HepG2 (cell line): ENCODE measurements around the gene ABCA2. TPM values are rescaled to one million over a fixed set of nuclear protein-coding genes. Genes with fewer than 3 reads are reported as not detected.
A peak's percentile ranks its signal among the peaks of the same experiment; 100 is the strongest.

Experiments used
- ATAC-seq: fragments of 200-7000 bp; cut with Tn5 transposase; 3 replicates; pipeline ENCODE4 v1.9.1; 2020; ENCODE audit warnings: mild to moderate bottlenecking, moderate library complexity
- BruUV-seq: library from RNA; stranded (reverse); fragments of 400-500 nt; replicated peaks from 2 replicates; lab custom pipeline; 2021; lab: Mats Ljungman, UMichigan
- CTCF ChIA-PET: fragments of 300-600 bp; formaldehyde crosslinking; extraction: SDS; loops from one replicate; lab custom pipeline; 2021; ENCODE audit warnings: low total read pairs, inconsistent platforms, low intra/inter-chr PET ratio; lab: Yijun Ruan, JAX
- POLR2A ChIA-PET: fragments of 350-600 bp; sonication (Branson Sonifier 250); formaldehyde crosslinking; loops from one replicate; lab custom pipeline; 2020; ENCODE audit warnings: antibody characterized with exemption, inconsistent platforms; lab: Yijun Ruan, JAX
- DNase-seq: peaks from one replicate; pipeline ENCODE4 v3.0.0-alpha.2; 2015; ENCODE audit warnings: low spot score
- FAIRE-seq: peaks from 3 replicates; lab custom pipeline; 2011; peaks lifted over from hg19 to GRCh38; lab: Jason Lieb, UNC
- H2AFZ ChIP-seq: one replicate; pipeline ENCODE4 v1.6.1; 2011; ENCODE audit warnings: low read length, inconsistent platforms
- H3K27ac ChIP-seq: fragments of 300-600 bp; 3 replicates; pipeline ENCODE4 v1.8.0; 2011; ENCODE audit warnings: mixed run types, mild to moderate bottlenecking, mixed read lengths, low read length, inconsistent platforms; ENCODE audit not compliant: insufficient read depth; ENCODE audit errors: extremely low read length
- H3K27me3 ChIP-seq, 2 experiments: fragments of 200-600 bp in 1 of 2; 2 replicates in 1 of 2; 3 replicates in 1 of 2; pipeline versions ENCODE4 v1.6.0 to v1.8.0; 2011; ENCODE audit warnings: low read length in 2 of 2, mild to moderate bottlenecking in 2 of 2, moderate library complexity in 2 of 2, inconsistent platforms in 1 of 2; ENCODE audit not compliant: insufficient read depth in 2 of 2, control insufficient read depth in 1 of 2
- H3K36me3 ChIP-seq, 2 experiments: fragments of 200-600 bp in 1 of 2; replicated peaks in 1 of 2; 2 replicates in 1 of 2; 3 replicates in 1 of 2; pipeline versions ENCODE4 v1.5.1 to v1.8.0; 2011; ENCODE audit warnings: low read length in 2 of 2, inconsistent platforms in 1 of 2; ENCODE audit not compliant: insufficient read depth in 2 of 2, control insufficient read depth in 1 of 2
- H3K4me1 ChIP-seq: 2 replicates; pipeline ENCODE4 v1.5.1; 2012; ENCODE audit warnings: low read length, inconsistent platforms; ENCODE audit not compliant: insufficient read depth
- H3K4me2 ChIP-seq: 2 replicates; pipeline ENCODE4 v1.6.0; 2011; ENCODE audit warnings: low read depth, low read length, inconsistent platforms
- H3K4me3 ChIP-seq, 3 experiments: fragments of 200-600 bp in 1 of 3; sonication (generic), shearing (Covaris generic) in 1 of 3; replicated peaks in 1 of 3; 2 replicates each; pipeline ENCODE4 v1.5.1; 2011 to 2016; ENCODE audit warnings: low read length in 3 of 3, inconsistent platforms in 2 of 3, low read depth in 2 of 3, mild to moderate bottlenecking in 2 of 3, control low read depth in 1 of 3, mixed read lengths in 1 of 3; ENCODE audit not compliant: insufficient read depth in 1 of 3
- H3K79me2 ChIP-seq: one replicate; pipeline ENCODE4 v1.6.1; 2011; ENCODE audit warnings: low read length, inconsistent platforms; ENCODE audit not compliant: insufficient read depth
- H3K9ac ChIP-seq: 2 replicates; pipeline ENCODE4 v1.6.0; 2011; ENCODE audit warnings: mild to moderate bottlenecking, low read depth, low read length, inconsistent platforms; ENCODE audit not compliant: insufficient read depth
- H3K9me3 ChIP-seq: 2 replicates; pipeline ENCODE4 v1.5.1; 2012; ENCODE audit warnings: mild to moderate bottlenecking, low read length
- H4K20me1 ChIP-seq: 2 replicates; pipeline ENCODE4 v1.6.0; 2011; ENCODE audit warnings: inconsistent platforms, mild to moderate bottlenecking, low read length, moderate library complexity; ENCODE audit not compliant: insufficient read depth
- ATRX ChIP-seq: sonication (generic); formaldehyde crosslinking; IDR thresholded peaks from 2 replicates; pipeline ENCODE4 v1.4.0; 2020; ENCODE audit warnings: missing genetic modification reagents, borderline replicate concordance
- FOXM1 ChIP-seq: sonication (generic); formaldehyde crosslinking; IDR thresholded peaks from 2 replicates; pipeline ENCODE4 v1.5.0; 2020; ENCODE audit warnings: missing genetic modification reagents
- GATAD2A ChIP-seq: IDR thresholded peaks from 2 replicates; pipeline ENCODE4 v1.6.1; 2016
- ISX ChIP-seq: sonication (generic); formaldehyde crosslinking; conservative IDR thresholded peaks from 2 replicates; pipeline ENCODE4 v1.5.0; 2020; ENCODE audit warnings: missing genetic modification reagents
- MBNL3 ChIP-seq: fragments of 250-450 bp; sonication (Bioruptor Pico); conservative IDR thresholded peaks from 2 replicates; pipeline ENCODE4 v1.8.0; 2022; ENCODE audit warnings: mild to moderate bottlenecking, inconsistent platforms
- MYNN ChIP-seq: sonication (generic); formaldehyde crosslinking; IDR thresholded peaks from 2 replicates; pipeline ENCODE4 v1.4.0; 2020; ENCODE audit warnings: mild to moderate bottlenecking, low read depth, missing genetic modification reagents
- NR2F6 ChIP-seq, 2 experiments: IDR thresholded peaks; 2 replicates each; pipeline ENCODE4 v1.6.1; 2016; ENCODE audit warnings: antibody characterized with exemption in 1 of 2, mild to moderate bottlenecking in 1 of 2
- PAF1 ChIP-seq: IDR thresholded peaks from 2 replicates; pipeline ENCODE4 v1.6.1; 2016; ENCODE audit warnings: missing genetic modification reagents, missing compliant biosample characterization
- SPEN ChIP-seq: sonication (generic); formaldehyde crosslinking; IDR thresholded peaks from 2 replicates; pipeline ENCODE4 v1.5.1; 2020; ENCODE audit warnings: low read depth, mild to moderate bottlenecking, missing genetic modification reagents
- STAT5B ChIP-seq: sonication (generic); formaldehyde crosslinking; IDR thresholded peaks from 2 replicates; pipeline ENCODE4 v1.4.0; 2020; ENCODE audit warnings: missing genetic modification reagents
- ZNF12 ChIP-seq: sonication (generic); formaldehyde crosslinking; IDR thresholded peaks from 2 replicates; pipeline ENCODE4 v1.5.0; 2020; ENCODE audit warnings: missing genetic modification reagents
- ZNF234 ChIP-seq: sonication (generic); formaldehyde crosslinking; conservative IDR thresholded peaks from 2 replicates; pipeline ENCODE4 v1.5.1; 2020; ENCODE audit warnings: mild to moderate bottlenecking, missing genetic modification reagents
- ZNF326 ChIP-seq: sonication (generic); formaldehyde crosslinking; IDR thresholded peaks from 2 replicates; pipeline ENCODE4 v1.4.0; 2020; ENCODE audit warnings: missing genetic modification reagents, borderline replicate concordance
- ZNF550 ChIP-seq: sonication (generic); formaldehyde crosslinking; IDR thresholded peaks from 2 replicates; pipeline ENCODE4 v1.4.0; 2020; ENCODE audit warnings: mild to moderate bottlenecking, missing genetic modification reagents, borderline replicate concordance
- ZNF577 ChIP-seq: sonication (generic); formaldehyde crosslinking; IDR thresholded peaks from 2 replicates; pipeline ENCODE4 v1.4.0; 2020; ENCODE audit warnings: mild to moderate bottlenecking, low read depth, missing genetic modification reagents, borderline replicate concordance
- ZNF678 ChIP-seq: sonication (generic); formaldehyde crosslinking; IDR thresholded peaks from 2 replicates; pipeline ENCODE4 v1.4.0; 2020; ENCODE audit warnings: mild to moderate bottlenecking, missing genetic modification reagents
- ZNF724P ChIP-seq: sonication (generic); formaldehyde crosslinking; IDR thresholded peaks from 2 replicates; pipeline ENCODE4 v1.8.0; 2022; ENCODE audit warnings: missing genetic modification reagents, borderline replicate concordance
- ZNF766 ChIP-seq: sonication (generic); formaldehyde crosslinking; IDR thresholded peaks from 2 replicates; pipeline ENCODE4 v1.5.0; 2020; ENCODE audit warnings: missing genetic modification reagents, borderline replicate concordance
- WGBS: methylation state at CpG from one replicate; pipeline ENCODE4 v1.1.6; 2017; ENCODE audit warnings: low lambda C conversion rate; 5-methylcytosine and 5-hydroxymethylcytosine counted together
- in situ Hi-C: cut with HindIII; loops from 2 replicates; pipeline ENCODE4 v1.10.0; 2017; ENCODE audit warnings: low pct_unique_long_range_greater_than_20kb; ENCODE audit not compliant: extremely low pct_ligation_motif_present
- intact Hi-C: fragments of 100-400 bp; cut with micrococcal nuclease; formaldehyde crosslinking; loops from one replicate; pipeline ENCODE4 v1.10.0; 2022; ENCODE audit not compliant: unreplicated experiment
- polyA plus RNA-seq, 8 experiments: library from polyadenylated mRNA; depleted of rRNA in 3 of 8; stranded (reverse) in 7 of 8; unstranded in 1 of 8; fragments of >200 nt; fragmentation: Illumina TruSeq in 4 of 8; extraction: Trizol in 4 of 8; gene quantifications; 2 replicates each; pipeline versions ENCODE4 v1.2.1 to v1.2.3, GENCODE V29; 2011 to 2016; ENCODE audit warnings: low read depth in 4 of 8, missing spikeins in 1 of 8, mixed read lengths in 1 of 8; ENCODE audit not compliant: insufficient read depth in 1 of 8
- total RNA-seq, 5 experiments: library from RNA; depleted of rRNA; stranded (reverse); fragments of >200 nt; fragmentation: Illumina TruSeq; extraction: Trizol; gene quantifications; 2 replicates each; pipeline ENCODE4 v1.2.3, GENCODE V29; 2016; ENCODE audit warnings: low read depth in 1 of 5
- TF ChIP-seq, protein P1 (sequence below): sonication (generic); formaldehyde crosslinking; IDR thresholded peaks from 2 replicates; pipeline ENCODE4 v1.4.0; 2020; ENCODE audit warnings: missing genetic modification reagents
- TF ChIP-seq, protein P2 (sequence below): IDR thresholded peaks from 2 replicates; pipeline ENCODE4 v1.6.1; 2016; ENCODE audit warnings: low read depth, control low read depth
- TF ChIP-seq, protein P3 (sequence below): sonication (generic); formaldehyde crosslinking; IDR thresholded peaks from 2 replicates; pipeline ENCODE4 v1.4.0; 2020; ENCODE audit warnings: mild to moderate bottlenecking, low read depth, missing genetic modification reagents

The ABCA2 gene
- total and polyA plus RNA-seq, 2 of the 13 experiments (the other 11 are each of a cell fraction or from before 2014, with no cell fraction given): 2.9 to 19.2 TPM

DNA sequence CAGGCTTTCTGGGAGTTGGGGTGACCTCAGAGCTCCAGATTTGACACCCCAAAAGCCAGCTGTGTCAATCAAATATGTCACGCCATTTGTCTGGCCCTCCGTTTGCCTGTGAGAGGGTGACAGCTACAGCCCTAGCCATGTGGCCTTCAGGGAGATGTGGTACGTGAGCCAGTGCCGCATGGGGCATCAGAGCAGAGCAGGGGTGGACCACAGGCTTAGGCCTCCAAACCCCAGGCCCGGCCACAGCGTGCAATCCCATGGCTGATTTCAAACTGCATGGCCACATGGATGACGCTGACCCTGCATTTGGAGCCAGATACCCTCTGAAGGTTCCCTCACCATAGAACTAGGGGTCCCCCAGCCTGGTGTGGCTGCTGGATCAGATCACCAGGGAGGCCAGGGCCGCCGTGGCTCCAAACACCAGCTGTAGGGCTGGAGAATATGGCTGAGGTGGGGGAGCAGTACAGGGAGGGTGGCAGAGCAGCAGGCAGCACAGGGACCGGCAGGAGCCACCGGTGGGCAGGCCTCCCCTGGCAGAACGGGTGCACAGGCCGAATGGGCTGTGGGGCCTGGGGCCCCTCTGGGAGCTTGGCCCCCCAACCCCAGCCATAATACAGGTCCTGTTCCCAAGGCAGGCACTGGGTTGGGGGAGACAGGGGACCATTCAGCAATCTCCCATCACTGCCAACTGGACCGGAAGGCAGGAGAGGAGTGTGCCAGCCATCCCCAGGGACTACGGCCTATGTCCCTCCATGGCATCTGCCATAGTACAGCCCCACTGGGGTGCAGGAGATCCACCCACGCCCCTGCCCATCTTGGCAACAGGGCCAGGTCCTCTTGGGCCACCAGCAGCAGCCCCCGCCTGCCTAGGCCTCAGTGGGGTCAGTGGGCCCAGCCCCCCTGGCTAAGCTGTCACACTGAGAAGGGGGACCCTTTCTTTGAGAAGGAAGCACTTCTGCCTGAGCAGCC, 40.8 kb upstream of the ABCA2 start:
- ATAC-seq (peak; percentile 8; the same call in 2 of the 3 replicates), FAIRE-seq (no peak), DNase-seq (no peak)
- Histone ChIP-seq H4K20me1 (peaks cover 7% of the 10 kb centered on the region; the same call in 1 of the 2 replicates), H2AFZ (no peak overlapping the region), H3K9me3 (no peaks in the 10 kb centered on the region), H3K9ac (peak overlapping the region; percentile 67), H3K79me2 (peaks cover 13% of the 10 kb centered on the region), H3K36me3 (peaks cover 3 to 16% of the 10 kb centered on the region in 2 experiments; a peak in 2 of 5 replicates), H3K4me2 (peak overlapping the region; percentile 96), H3K27ac (peak overlapping the region; percentile 26), H3K4me1 (peaks cover 42% of the 10 kb centered on the region), H3K4me3 (peak overlapping the region; percentile 58 to 88 (median 74)), H3K27me3 (no peaks in the 10 kb centered on the region; a peak in 1 of 5 replicates)
- BruUV-seq: no TSS peak
- WGBS: 7% methylated on average over 7 of the region's 17 CpGs
- in situ Hi-C loops (no loop called here), intact Hi-C loops (no loop called here)
- CTCF ChIA-PET: interaction anchor here (1.5 to 2.2 kb wide), 3 partner anchors 18 to 22 kb away, joined by 5 to 25 read pairs (median 12); partner anchors contain the start of genes MAN1B1 and NPDC1
- POLR2A ChIA-PET: interaction anchor here (1.0 to 6.0 kb wide), 12 partner anchors 8 to 132 kb away, joined by 3 to 105 read pairs (median 5); partner anchors contain the start of genes ENTPD2, MAN1B1, NPDC1 and TPRN
- no peak for TF ChIP-seq ATRX (CRISPR knock-in tag)
- TF ChIP-seq, protein P1, sequence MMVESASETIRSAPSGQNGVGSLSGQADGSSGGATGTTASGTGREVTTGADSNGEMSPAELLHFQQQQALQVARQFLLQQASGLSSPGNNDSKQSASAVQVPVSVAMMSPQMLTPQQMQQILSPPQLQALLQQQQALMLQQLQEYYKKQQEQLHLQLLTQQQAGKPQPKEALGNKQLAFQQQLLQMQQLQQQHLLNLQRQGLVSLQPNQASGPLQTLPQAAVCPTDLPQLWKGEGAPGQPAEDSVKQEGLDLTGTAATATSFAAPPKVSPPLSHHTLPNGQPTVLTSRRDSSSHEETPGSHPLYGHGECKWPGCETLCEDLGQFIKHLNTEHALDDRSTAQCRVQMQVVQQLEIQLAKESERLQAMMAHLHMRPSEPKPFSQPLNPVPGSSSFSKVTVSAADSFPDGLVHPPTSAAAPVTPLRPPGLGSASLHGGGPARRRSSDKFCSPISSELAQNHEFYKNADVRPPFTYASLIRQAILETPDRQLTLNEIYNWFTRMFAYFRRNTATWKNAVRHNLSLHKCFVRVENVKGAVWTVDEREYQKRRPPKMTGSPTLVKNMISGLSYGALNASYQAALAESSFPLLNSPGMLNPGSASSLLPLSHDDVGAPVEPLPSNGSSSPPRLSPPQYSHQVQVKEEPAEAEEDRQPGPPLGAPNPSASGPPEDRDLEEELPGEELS (CRISPR knock-in tag): no peak
- TF ChIP-seq ZNF234: no peak
- no peak for TF ChIP-seq ZNF12 (CRISPR knock-in tag)
- TF ChIP-seq ZNF766 (CRISPR knock-in tag): no peak
- TF ChIP-seq ZNF550 (CRISPR knock-in tag): no peak
- TF ChIP-seq MYNN (CRISPR knock-in tag): no peak
- no peak for TF ChIP-seq FOXM1 (CRISPR knock-in tag)
- no peak for TF ChIP-seq STAT5B (CRISPR knock-in tag)
- TF ChIP-seq ZNF724P (CRISPR knock-in tag): no peak
- TF ChIP-seq, protein P2, sequence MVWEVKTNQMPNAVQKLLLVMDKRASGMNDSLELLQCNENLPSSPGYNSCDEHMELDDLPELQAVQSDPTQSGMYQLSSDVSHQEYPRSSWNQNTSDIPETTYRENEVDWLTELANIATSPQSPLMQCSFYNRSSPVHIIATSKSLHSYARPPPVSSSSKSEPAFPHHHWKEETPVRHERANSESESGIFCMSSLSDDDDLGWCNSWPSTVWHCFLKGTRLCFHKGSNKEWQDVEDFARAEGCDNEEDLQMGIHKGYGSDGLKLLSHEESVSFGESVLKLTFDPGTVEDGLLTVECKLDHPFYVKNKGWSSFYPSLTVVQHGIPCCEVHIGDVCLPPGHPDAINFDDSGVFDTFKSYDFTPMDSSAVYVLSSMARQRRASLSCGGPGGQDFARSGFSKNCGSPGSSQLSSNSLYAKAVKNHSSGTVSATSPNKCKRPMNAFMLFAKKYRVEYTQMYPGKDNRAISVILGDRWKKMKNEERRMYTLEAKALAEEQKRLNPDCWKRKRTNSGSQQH (CRISPR knock-in tag): no peak
- peak; percentile 11; the same call in 1 of the 2 replicates for TF ChIP-seq SPEN (CRISPR knock-in tag)
- TF ChIP-seq GATAD2A (CRISPR knock-in tag): no peak
- no peak for TF ChIP-seq PAF1
- TF ChIP-seq ZNF577: no peak
- TF ChIP-seq, protein P3, sequence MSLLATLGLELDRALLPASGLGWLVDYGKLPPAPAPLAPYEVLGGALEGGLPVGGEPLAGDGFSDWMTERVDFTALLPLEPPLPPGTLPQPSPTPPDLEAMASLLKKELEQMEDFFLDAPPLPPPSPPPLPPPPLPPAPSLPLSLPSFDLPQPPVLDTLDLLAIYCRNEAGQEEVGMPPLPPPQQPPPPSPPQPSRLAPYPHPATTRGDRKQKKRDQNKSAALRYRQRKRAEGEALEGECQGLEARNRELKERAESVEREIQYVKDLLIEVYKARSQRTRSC (CRISPR knock-in tag): no peak
- no peak for TF ChIP-seq ZNF678 (CRISPR knock-in tag)
- no peak for TF ChIP-seq ZNF326
- no peak for TF ChIP-seq ISX (CRISPR knock-in tag)
- TF ChIP-seq NR2F6 (IDR thresholded peaks at IDR 0.05): no peak
- no peak for TF ChIP-seq NR2F6 (CRISPR knock-in tag; IDR thresholded peaks at IDR 0.05)
- TF ChIP-seq MBNL3 (CRISPR knock-in tag): no peak
